A549 (cell line): Measurements from ENCODE around the gene TMOD1. TPM values are rescaled to one million over a fixed set of nuclear protein-coding genes. Genes with fewer than 3 reads are reported as not detected.

Experiments
- ATAC-seq, 2 experiments: fragments of 200-7000 bp in 1 of 2; fragments of >200 bp in 1 of 2; cut with Nextera tagmentation in 1 of 2; cut with Tn5 transposase in 1 of 2; 3 replicates each; pipeline versions ENCODE4 v1.8.0 to v1.9.1; 2018 to 2020; ENCODE audit warnings: mild to moderate bottlenecking in 1 of 2, moderate library complexity in 1 of 2
- CTCF ChIA-PET: fragments of 300-600 bp; sonication (Branson Sonifier 250); formaldehyde crosslinking; extraction: SDS; loops from one replicate; lab custom pipeline; 2021; ENCODE audit warnings: antibody characterized with exemption, inconsistent platforms; lab: Yijun Ruan, JAX
- POLR2A ChIA-PET: fragments of 350-600 bp; formaldehyde crosslinking; extraction: SDS; loops from one replicate; lab custom pipeline; 2021; ENCODE audit warnings: antibody characterized with exemption, inconsistent platforms; lab: Yijun Ruan, JAX
- DNase-seq, 2 experiments: peaks; one replicate each; pipeline versions ENCODE4 v3.0.0 to v3.0.0-alpha.2; 2011 to 2016; ENCODE audit warnings: low read depth in 1 of 2, low spot score in 1 of 2
- FAIRE-seq: peaks from 2 replicates; lab custom pipeline; 2011; peaks lifted over from hg19 to GRCh38; lab: Jason Lieb, UNC
- H3K27ac ChIP-seq, 2 experiments: fragments of >200 bp; sonication (Bioruptor Twin); formaldehyde crosslinking; 3 replicates each; pipeline ENCODE4 v1.5.1; 2016 to 2017
- H3K4me1 ChIP-seq: fragments of >200 bp; sonication (Bioruptor Twin); formaldehyde crosslinking; 3 replicates; pipeline ENCODE4 v1.6.1; 2016
- H3K4me2 ChIP-seq: fragments of >200 bp; sonication (Bioruptor Twin); formaldehyde crosslinking; 3 replicates; pipeline ENCODE4 v1.6.1; 2016
- H3K4me3 ChIP-seq: fragments of >200 bp; sonication (Bioruptor Twin); formaldehyde crosslinking; 3 replicates; pipeline ENCODE4 v1.5.1; 2016
- H3K9me3 ChIP-seq: fragments of >200 bp; sonication (Bioruptor Twin); formaldehyde crosslinking; 3 replicates; pipeline ENCODE4 v1.6.1; 2016
- BHLHE40 ChIP-seq: IDR thresholded peaks from 2 replicates; pipeline ENCODE4 v1.6.1; 2012; ENCODE audit warnings: low read depth, low read length, inconsistent platforms
- CBX8 ChIP-seq: fragments of 200-600 bp; sonication (generic); IDR thresholded peaks from 2 replicates; pipeline ENCODE4 v1.6.1; 2016
- EHF ChIP-seq: fragments of 250-450 bp; sonication (Bioruptor Pico); IDR thresholded peaks from 2 replicates; pipeline ENCODE4 v1.5.0; 2020; ENCODE audit warnings: mild to moderate bottlenecking
- EP300 ChIP-seq, 2 experiments: fragments of >200 bp; sonication (Bioruptor Twin); formaldehyde crosslinking; IDR thresholded peaks; 2 replicates in 1 of 2; 3 replicates in 1 of 2; pipeline ENCODE4 v1.6.1; 2016 to 2017
- FOXS1 ChIP-seq: fragments of 250-450 bp; sonication (Bioruptor Pico); IDR thresholded peaks from 2 replicates; pipeline ENCODE4 v1.5.0; 2020; ENCODE audit warnings: mild to moderate bottlenecking, moderate library complexity
- HOXA7 ChIP-seq: fragments of 250-450 bp; sonication (Bioruptor Pico); IDR thresholded peaks from 2 replicates; pipeline ENCODE4 v1.5.0; 2020; ENCODE audit warnings: mild to moderate bottlenecking, moderate library complexity
- KDM5A ChIP-seq: fragments of 200-600 bp; sonication (generic); IDR thresholded peaks from 2 replicates; pipeline ENCODE4 v1.6.1; 2016; ENCODE audit warnings: antibody characterized with exemption, mild to moderate bottlenecking
- MYC ChIP-seq: IDR thresholded peaks from 2 replicates; pipeline ENCODE4 v1.6.1; 2012; ENCODE audit warnings: mild to moderate bottlenecking, inconsistent platforms, low read length, improper control_type of control experiment, borderline replicate concordance
- NPAS2 ChIP-seq: fragments of 250-450 bp; sonication (Bioruptor Pico); IDR thresholded peaks from 2 replicates; pipeline ENCODE4 v1.8.0; 2022; ENCODE audit warnings: mild to moderate bottlenecking, moderate library complexity, borderline replicate concordance
- PHF8 ChIP-seq: fragments of 200-600 bp; sonication (generic); IDR thresholded peaks from 2 replicates; pipeline ENCODE4 v1.6.1; 2016; ENCODE audit warnings: low read depth, mild to moderate bottlenecking, antibody characterized with exemption, moderate library complexity, borderline replicate concordance
- POLR2A ChIP-seq: IDR thresholded peaks from 2 replicates; pipeline ENCODE4 v1.6.1; 2012; ENCODE audit warnings: mild to moderate bottlenecking, low read length
- RCOR1 ChIP-seq: fragments of 150-350 bp; IDR thresholded peaks from 2 replicates; pipeline ENCODE4 v1.6.1; 2014; ENCODE audit warnings: antibody characterized with exemption, low read length, low read depth
- SREBF2 ChIP-seq: fragments of 450-650 bp; IDR thresholded peaks from 2 replicates; pipeline ENCODE4 v1.6.1; 2014; ENCODE audit warnings: mild to moderate bottlenecking, moderate library complexity
- TFCP2L1 ChIP-seq: fragments of 250-450 bp; sonication (Bioruptor Pico); IDR thresholded peaks from 2 replicates; pipeline ENCODE4 v1.5.0; 2021; ENCODE audit warnings: mild to moderate bottlenecking
- ZC3H11A ChIP-seq: fragments of 450-650 bp; IDR thresholded peaks from 2 replicates; pipeline ENCODE4 v1.6.1; 2014; ENCODE audit warnings: antibody characterized with exemption, mild to moderate bottlenecking
- ZSCAN20 ChIP-seq: fragments of 250-450 bp; sonication (Bioruptor Pico); IDR thresholded peaks from 2 replicates; pipeline ENCODE4 v1.8.0; 2022; ENCODE audit warnings: mild to moderate bottlenecking, moderate library complexity
- WGBS: methylation state at CpG from one replicate; pipeline ENCODE4 v1.1.6; 2017; ENCODE audit errors: missing lambda C conversion rate; 5-methylcytosine and 5-hydroxymethylcytosine counted together
- polyA plus RNA-seq, 4 experiments: library from polyadenylated mRNA; depleted of rRNA in 3 of 4; stranded (reverse); fragments of >200 nt; fragmentation: RNase III in 1 of 4; extraction: RNeasy Plus Mini Kit Qiagen cat#74134 plus additional on column Dnase treatment in 1 of 4; gene quantifications; 2 replicates in 3 of 4; 3 replicates in 1 of 4; pipeline ENCODE4 v1.2.3, GENCODE V29; 2011 to 2017
- TF ChIP-seq, protein P1 (sequence below): IDR thresholded peaks from 2 replicates; pipeline ENCODE4 v1.6.1; 2012
- TF ChIP-seq, protein P2 (sequence below): fragments of 250-450 bp; sonication (Bioruptor Pico); IDR thresholded peaks from 2 replicates; pipeline ENCODE4 v1.5.0; 2021; ENCODE audit warnings: mild to moderate bottlenecking, moderate library complexity, borderline replicate concordance
- TF ChIP-seq, protein P3 (sequence below): fragments of 200-600 bp; sonication (generic); IDR thresholded peaks from 2 replicates; pipeline ENCODE4 v1.6.1; 2016; ENCODE audit warnings: antibody characterized with exemption, mild to moderate bottlenecking, moderate library complexity

Gene TMOD1
- polyA plus RNA-seq, 2 of the 4 experiments (the other 2 are of a cell fraction) = 0.28 to 0.80 TPM

DNA sequence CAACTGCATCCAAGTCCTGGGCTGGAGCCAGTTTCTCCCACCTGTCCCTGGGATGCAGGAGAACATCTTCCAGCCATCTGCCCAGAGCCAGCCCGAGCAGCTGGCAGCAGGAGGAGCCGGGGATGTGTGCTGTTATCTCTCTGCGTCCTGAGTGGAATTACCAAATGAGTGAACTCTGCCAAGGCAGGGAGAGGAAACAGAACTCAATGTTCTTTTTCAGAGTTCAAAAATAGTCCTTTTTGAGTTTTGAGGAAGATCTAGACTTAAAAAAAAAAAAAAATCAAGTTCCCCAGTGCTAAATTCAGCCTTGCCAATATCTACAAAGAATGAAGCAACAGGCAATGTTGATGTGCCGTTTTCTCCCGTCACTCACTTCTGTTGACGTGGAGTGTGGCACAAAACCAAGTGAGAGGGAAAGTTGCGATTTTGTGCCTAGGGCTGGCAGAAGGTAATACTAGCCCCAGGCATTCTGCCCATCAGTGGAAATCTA lies 56.2 kb downstream of the TMOD1 start:
- H3K27ac ChIP-seq = no peak overlapping the region
- DNase-seq (no peak), FAIRE-seq (no peak), ATAC-seq (no peak)
- no peak overlapping the region for H3K4me2 ChIP-seq
- ChIA-PET POLR2A (no interaction called here), CTCF (interaction anchor here (0.6 to 2.8 kb wide), 4 partner anchors 41 to 89 kb away, joined by 3 to 9 read pairs (median 4); no protein-coding TSS in a partner anchor)
- WGBS = 74% methylated on average over 7 of the region's 7 CpGs
- H3K4me3 ChIP-seq = no peak overlapping the region
- no peak for TF ChIP-seq PHF8
- TF ChIP-seq, protein P1, sequence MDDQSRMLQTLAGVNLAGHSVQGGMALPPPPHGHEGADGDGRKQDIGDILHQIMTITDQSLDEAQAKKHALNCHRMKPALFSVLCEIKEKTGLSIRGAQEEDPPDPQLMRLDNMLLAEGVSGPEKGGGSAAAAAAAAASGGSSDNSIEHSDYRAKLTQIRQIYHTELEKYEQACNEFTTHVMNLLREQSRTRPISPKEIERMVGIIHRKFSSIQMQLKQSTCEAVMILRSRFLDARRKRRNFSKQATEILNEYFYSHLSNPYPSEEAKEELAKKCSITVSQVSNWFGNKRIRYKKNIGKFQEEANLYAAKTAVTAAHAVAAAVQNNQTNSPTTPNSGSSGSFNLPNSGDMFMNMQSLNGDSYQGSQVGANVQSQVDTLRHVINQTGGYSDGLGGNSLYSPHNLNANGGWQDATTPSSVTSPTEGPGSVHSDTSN = no peak
- TF ChIP-seq FOXS1 (CRISPR knock-in tag) = no peak
- no peak for TF ChIP-seq SREBF2
- no peak for TF ChIP-seq EP300 (IDR thresholded peaks at IDR 0.05)
- TF ChIP-seq, protein P2, sequence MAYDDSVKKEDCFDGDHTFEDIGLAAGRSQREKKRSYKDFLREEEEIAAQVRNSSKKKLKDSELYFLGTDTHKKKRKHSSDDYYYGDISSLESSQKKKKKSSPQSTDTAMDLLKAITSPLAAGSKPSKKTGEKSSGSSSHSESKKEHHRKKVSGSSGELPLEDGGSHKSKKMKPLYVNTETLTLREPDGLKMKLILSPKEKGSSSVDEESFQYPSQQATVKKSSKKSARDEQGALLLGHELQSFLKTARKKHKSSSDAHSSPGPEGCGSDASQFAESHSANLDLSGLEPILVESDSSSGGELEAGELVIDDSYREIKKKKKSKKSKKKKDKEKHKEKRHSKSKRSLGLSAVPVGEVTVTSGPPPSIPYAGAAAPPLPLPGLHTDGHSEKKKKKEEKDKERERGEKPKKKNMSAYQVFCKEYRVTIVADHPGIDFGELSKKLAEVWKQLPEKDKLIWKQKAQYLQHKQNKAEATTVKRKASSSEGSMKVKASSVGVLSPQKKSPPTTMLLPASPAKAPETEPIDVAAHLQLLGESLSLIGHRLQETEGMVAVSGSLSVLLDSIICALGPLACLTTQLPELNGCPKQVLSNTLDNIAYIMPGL = no peak
- TF ChIP-seq CBX8 = no peak
- no peak for TF ChIP-seq RCOR1
- TF ChIP-seq NPAS2 (CRISPR knock-in tag) = no peak
- no peak for TF ChIP-seq EHF (CRISPR knock-in tag)
- no peak for TF ChIP-seq MYC
- no peak for TF ChIP-seq HOXA7 (CRISPR knock-in tag)
- no peak for TF ChIP-seq ZC3H11A
- no peak for TF ChIP-seq POLR2A
- no peak for TF ChIP-seq BHLHE40
- no peak for TF ChIP-seq KDM5A
- TF ChIP-seq, protein P3, sequence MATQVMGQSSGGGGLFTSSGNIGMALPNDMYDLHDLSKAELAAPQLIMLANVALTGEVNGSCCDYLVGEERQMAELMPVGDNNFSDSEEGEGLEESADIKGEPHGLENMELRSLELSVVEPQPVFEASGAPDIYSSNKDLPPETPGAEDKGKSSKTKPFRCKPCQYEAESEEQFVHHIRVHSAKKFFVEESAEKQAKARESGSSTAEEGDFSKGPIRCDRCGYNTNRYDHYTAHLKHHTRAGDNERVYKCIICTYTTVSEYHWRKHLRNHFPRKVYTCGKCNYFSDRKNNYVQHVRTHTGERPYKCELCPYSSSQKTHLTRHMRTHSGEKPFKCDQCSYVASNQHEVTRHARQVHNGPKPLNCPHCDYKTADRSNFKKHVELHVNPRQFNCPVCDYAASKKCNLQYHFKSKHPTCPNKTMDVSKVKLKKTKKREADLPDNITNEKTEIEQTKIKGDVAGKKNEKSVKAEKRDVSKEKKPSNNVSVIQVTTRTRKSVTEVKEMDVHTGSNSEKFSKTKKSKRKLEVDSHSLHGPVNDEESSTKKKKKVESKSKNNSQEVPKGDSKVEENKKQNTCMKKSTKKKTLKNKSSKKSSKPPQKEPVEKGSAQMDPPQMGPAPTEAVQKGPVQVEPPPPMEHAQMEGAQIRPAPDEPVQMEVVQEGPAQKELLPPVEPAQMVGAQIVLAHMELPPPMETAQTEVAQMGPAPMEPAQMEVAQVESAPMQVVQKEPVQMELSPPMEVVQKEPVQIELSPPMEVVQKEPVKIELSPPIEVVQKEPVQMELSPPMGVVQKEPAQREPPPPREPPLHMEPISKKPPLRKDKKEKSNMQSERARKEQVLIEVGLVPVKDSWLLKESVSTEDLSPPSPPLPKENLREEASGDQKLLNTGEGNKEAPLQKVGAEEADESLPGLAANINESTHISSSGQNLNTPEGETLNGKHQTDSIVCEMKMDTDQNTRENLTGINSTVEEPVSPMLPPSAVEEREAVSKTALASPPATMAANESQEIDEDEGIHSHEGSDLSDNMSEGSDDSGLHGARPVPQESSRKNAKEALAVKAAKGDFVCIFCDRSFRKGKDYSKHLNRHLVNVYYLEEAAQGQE = no peak
- no peaks in the 10 kb centered on the region for H3K4me1 ChIP-seq
- H3K9me3 ChIP-seq = no peaks in the 10 kb centered on the region

DNA sequence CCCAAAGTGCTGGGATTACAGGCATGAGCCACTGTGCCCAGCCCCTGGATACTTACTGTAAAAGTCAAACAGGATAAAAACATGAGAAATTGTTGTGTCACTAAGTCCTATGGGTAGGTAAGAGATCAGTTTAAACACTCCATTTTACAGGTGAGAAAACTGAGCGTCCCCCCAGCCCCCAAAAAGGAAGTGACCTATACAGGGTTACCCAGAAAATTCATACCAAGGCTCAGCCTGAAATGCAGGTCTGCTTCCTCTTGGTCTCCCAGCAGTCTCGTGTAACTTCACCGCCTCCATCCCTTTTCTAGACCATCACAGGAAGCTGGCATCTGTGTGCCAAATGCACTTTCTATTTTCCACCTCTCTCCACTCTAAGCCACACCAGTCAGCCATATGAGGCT lies 57.2 kb downstream of the TMOD1 start:
- ChIA-PET POLR2A (no interaction called here), CTCF (interaction anchor here (1.6 to 2.6 kb wide), 2 partner anchors 11 to 40 kb away, joined by 5 to 13 read pairs; no protein-coding TSS in a partner anchor)
- 64% methylated on average over 3 of the region's 3 CpGs for WGBS
- TF ChIP-seq CBX8 = no peak
- no peak for TF ChIP-seq TFCP2L1 (CRISPR knock-in tag)
- TF ChIP-seq ZSCAN20 (CRISPR knock-in tag) = no peak
- DNase-seq (no peak), FAIRE-seq (no peak), ATAC-seq (no peak)
- no peaks in the 10 kb centered on the region for H3K9me3 ChIP-seq
- no peaks in the 10 kb centered on the region for H3K4me1 ChIP-seq
- no peak overlapping the region for H3K27ac ChIP-seq
- no peak overlapping the region for H3K4me3 ChIP-seq
- H3K4me2 ChIP-seq = no peak overlapping the region
